GM19328 (cell line): ENCODE results near the gene MAN2A2.
"Not testable (repeated sequence)": the region's sequence is repeated elsewhere in the genome, so short reads cannot be mapped to it uniquely, and the experiment has no call there.

Experiments
- ATAC-seq: cut with Tn5 transposase; IDR thresholded peaks from one replicate; pipeline ENCODE4 v1.9.1; 2021; ENCODE audit warnings: mild to moderate bottlenecking, moderate library complexity; ENCODE audit not compliant: unreplicated experiment

MAN2A2 gene

GRCh38 chr15:90915808-90916440, 12.8 kb downstream of the MAN2A2 start:
- ATAC-seq = no peak

DNA sequence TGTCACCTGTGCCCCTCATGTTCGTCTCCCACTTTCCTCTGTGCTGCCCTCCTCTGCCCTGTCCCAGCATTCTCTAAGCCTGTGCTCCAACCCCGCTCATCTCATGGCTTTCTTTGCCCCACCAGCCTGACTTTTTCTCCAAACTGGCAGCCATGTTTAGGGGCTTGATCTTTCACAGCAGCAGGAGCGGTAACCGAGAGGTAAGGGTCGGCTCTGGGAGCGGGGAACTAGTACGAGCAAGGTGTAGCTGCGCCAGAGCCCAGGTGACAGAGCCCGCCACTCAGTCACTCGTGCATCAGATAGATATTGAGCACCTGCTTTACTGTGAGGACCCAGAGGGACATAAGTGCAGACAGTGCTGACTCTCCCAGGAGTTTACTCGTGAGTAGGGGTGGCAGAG, 13.4 kb downstream of the MAN2A2 start:
- no peak for ATAC-seq

DNA sequence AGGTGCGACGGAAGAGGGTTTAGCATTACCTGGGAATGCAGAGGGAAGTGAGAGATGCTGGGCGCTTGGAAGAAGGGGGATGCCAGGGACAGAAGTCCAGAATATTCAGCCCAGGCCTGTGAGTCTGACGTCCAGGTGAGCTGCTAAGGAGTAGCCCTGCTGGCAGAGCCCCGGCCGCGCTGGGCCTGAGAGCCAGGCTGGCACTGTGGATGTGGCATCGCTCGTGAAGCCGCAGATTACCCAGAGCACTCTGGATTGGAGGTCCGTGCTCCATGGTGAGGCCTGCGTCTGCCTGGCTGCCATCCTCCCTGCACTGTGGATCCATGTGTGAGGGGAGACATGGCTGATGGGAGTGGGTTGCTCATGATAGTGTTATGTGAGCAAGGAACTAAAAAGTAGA, 14.5 kb downstream of the MAN2A2 start:
- ATAC-seq = no peak

DNA sequence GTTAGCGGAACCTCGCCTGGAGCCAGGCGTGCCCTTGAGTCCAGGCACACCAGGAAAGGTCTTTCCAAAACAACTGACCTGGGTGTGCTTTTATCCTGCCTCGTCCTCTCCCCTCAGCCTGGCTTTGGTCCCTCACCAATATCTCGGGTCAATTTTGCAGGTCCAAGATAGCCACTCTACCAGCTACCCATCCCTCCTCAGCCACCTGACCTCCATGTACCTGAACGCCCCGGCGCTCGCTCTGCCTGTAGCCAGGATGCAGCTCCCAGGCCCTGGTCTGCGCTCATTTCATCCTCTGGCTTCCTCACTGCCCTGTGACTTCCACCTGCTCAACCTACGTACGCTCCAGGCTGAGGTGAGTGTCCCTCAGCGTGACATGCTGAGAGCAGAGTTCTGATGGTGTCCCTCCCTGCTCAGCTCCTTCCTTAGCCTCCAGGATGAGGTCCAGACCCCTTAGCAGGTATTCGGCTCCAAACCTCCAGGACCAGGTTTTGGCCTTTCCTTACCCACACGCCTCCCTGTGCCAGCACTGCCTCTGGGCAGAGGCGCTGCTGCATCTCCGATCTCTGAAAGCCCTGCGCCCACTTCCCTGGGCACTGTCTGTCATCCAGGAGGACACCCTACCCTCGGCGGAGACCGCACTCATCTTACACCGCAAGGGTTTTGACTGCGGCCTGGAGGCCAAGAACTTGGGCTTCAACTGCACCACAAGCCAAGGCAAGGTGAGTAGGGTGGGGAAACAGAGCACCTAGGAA, 15.1 kb downstream of the MAN2A2 start:
- no peak for ATAC-seq

- no peak for ATAC-seq
Observed at GRCh38 chr15:90918835-90919234, 15.7 kb downstream of the MAN2A2 start.

DNA sequence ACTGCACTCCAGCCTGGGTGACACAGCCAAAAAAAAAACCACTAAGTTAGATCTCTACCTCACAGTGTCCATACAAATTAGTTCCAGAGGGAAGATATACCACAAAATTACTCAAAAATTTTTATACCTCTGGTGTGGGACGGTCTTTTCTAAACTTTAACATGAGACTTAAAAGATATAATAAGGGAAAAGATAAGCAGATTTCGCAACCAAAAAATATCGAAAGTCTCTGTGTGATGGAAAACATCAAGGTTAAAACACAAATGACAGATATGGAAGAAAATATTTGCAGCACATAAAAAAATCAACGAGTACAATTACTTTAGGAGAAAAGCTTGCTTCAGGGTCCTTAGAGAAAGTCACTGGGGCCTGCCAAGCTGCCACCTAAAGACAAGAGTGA, 18.8 kb downstream of the MAN2A2 start:
- no peak for ATAC-seq

DNA sequence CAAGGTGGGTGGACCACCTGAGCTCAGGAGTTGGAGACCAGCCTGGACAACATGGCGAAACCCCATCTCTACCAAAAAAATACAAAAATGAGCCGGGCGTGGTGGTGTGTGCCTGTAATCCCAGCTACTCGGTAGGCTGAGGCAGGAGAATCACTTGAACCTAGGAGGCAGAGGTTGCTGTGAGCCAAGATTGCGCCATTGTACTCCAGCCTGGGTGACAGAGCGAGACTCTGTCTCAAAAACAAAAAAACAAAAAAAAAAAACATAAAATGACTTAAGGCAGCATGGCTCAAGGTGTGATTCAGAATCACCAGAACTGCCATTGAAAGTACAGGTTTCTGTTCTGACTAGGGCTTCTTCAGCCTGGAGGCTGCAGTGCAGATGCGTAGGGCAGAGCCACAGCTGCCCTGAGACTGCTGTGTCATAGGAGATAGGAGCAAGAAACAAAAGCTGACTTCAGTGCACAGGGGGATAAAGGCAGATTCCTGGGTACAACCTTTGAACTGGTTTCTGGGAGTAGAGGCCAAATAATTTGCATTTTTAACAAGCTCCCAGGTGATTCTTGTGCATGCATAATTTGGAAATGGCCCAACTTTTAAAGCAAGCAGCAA, 19.7 kb downstream of the MAN2A2 start:
- ATAC-seq = not testable (repeated sequence)

DNA sequence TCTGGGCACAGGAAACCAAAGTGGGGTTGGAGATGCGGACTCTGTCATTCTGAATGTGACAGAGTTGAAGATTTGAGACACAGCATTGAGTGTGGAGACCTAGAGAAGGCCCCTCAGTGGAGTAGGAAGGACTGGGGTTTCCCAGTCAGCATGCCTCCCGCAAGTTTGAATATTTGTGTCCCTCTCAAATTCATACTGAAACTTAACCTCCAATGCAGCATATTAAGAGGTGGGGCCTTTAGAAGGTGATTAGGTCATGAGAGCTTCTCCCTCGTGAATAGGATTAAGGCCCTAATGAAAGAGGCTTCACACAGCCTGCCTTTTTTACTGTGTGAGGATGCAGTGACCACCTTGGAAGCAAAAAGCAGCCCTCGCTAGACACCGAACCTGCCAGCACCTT, 21.3 kb downstream of the MAN2A2 start:
- ATAC-seq = peak; percentile 59

DNA sequence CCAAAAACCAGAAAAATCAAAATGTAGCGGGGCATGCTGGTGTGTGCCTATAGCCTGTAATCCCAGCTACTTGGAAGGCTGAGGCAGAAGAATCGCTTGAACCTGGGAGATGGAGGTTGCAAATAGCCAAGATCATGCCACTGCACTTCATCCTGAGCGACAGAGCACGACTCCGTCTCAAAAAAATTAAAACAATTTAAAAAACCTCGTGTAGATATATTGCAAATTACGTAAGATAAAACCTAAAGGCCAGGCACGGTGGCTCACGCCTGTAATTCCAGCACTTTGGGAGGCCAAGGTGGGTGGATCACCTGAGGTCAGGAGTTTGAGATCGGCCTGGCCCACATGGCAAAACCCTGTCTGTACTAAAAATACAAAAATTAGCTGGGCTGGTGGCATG, 23.7 kb downstream of the MAN2A2 start:
- not testable (repeated sequence) for ATAC-seq

DNA sequence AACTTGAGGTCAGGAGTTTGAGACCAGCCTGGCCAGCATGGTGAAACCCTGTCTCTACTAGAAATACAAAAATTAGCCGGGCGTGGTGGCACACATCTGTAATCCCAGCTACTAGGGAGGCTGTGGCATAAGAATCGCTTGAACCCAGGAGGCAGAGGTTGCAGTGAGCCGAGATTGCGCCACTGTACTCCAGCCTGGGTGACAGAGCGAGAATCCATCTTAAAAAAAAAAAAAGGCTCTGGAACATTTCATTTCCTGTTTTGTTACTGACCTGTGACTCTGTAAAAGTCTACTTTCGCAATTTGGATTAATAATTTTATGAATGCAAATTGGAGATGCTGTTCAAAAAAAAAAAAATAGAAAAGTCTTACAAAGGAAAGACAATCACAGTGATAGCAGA, 25.0 kb downstream of the MAN2A2 start:
- ATAC-seq = not testable (repeated sequence)

DNA sequence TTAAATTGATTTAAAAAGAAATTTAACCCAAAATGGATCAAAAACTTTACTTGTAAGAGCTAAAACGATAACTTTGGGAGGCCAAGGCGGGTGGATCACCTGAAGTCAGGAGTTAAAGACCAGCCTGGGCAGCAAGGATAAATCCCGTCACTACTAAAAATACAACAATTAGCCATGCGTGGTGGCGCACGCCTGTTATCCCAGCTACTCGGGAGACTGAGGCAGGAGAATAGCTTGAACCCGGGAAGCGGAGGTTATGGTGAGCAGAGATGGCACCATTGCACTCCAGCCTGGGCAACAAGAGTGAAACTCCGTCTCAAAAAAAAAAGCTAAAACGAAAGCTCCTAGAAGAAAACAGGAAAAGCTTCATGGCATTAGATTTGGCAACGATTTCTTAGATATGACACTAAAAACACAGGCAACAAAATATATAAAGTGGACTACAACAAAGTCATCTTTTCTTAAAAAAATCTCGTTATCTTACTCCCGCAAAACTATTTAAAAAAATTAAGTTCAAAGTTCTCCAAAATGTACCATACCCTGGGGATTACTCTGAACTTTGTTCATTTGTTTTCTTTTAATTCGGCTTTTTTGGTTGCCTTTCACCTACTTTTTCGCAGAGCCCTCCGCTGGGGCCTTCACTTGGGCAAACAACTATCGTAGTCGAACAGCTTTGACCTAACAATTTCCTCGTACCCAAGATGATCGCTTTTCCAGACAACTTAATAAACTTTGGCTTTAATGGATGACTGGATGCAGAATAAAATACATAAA, 26.3 kb downstream of the MAN2A2 start:
- no peak for ATAC-seq

DNA sequence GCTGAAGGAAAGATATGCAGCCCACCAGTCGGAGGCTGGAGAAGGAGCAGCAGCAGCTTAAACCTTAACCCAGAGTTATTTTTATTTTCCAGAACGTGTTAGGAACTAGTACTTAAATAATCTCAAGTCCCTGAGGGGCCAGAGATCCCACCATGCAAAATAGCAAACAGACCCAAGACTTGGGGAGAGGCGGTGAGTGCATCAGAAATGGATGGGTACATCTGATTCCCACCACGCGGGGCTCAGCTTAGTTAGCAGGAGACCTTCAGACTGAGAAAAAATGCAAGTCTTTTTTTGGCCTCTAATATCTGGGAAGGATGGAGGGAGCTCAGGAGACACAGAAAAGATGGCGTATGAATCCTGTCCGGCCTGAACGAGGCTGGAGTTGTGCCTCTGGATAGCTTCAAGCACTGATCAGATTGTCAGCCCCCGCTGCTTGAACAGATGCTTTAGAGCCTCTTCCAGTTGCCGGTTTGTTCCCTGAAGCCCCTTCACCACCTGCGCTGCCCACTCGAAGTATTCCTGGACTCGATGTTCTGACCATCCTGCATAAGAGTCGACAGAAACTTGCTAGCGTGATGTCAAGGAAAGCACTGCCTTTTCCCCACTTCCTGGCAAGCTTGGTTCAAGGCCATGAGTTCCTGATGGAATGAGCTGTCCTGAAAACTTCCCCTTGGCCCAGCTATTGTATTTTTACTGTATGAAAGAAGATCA, 27.9 kb downstream of the MAN2A2 start:
- ATAC-seq = no peak

DNA sequence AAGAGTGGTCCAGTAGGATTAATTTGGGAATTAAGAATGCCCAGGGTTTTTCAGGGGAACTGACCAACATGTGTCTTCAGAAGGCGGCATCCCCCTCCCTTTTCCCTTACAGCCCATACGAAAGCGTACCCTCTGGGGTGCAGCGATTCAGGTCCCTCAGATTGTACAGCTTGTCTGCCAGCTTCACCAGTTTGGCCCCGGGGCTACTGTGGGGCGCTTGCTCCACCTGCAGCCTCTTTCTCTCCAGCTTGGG, 28.4 kb downstream of the MAN2A2 start:
- ATAC-seq = no peak

DNA sequence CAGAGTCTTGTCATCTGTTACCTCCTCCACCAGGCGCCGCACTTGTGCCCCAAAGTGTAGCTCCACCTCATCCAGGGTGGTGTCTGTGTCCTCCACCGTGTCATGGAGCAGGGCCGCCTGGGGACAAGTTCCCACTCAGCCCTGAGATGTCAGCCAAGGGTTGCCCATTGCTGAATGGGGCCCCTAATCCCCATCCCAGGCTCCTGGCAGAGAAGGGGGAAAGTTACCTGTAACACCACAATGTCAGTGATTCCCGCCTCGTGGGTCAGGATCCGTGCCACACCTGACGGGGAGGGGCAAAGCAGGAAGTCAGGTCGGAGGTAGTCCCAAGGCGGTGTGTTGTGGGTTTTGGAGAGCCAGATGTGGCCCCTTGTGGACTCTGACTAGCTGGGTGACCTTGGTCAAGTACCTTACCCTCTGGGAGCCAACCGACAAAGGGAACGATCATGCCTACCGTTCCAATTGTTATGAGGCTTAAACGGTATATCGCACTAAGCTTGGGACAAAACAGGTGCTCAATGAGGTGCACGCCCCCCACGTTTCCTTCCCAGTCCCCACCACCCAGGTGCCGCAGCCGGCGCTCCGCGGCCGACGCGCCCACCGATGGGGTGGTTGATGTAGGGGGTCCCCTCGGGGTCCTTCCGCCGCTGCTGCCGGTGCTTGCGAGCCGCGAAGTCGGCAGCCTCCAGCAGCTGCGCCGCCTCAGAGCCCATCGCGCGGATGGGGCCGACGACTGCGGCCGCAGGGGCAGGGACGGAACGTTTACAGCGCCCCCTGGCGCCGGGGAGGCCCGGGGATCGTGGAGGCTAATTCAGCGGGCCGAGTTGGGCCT, 28.9 kb downstream of the MAN2A2 start, which contains the start of gene HDDC3:
Gene HDDC3, minus strand, starts transcription at position 722 of the 832 bp plus-strand sequence. Its CDS starts 9 bp downstream, at position 713.
- peak; percentile 39 for ATAC-seq

- no peak for ATAC-seq
Observed at GRCh38 chr15:90932660-90932991, 29.5 kb downstream of the MAN2A2 start.

GRCh38 chr15:90933301-90933700, 30.2 kb downstream of the MAN2A2 start:
- no peak for ATAC-seq

- no peak for ATAC-seq
Observed at GRCh38 chr15:90934256-90934948, 31.3 kb downstream of the MAN2A2 start.

- peak; percentile 62 for ATAC-seq
Observed at GRCh38 chr15:90934949-90935751, 32.0 kb downstream of the MAN2A2 start, which contains the start of gene UNC45A. Gene UNC45A, plus strand, starts transcription at chr15:90935285. Its CDS starts 40 bp downstream, at chr15:90935325.

DNA sequence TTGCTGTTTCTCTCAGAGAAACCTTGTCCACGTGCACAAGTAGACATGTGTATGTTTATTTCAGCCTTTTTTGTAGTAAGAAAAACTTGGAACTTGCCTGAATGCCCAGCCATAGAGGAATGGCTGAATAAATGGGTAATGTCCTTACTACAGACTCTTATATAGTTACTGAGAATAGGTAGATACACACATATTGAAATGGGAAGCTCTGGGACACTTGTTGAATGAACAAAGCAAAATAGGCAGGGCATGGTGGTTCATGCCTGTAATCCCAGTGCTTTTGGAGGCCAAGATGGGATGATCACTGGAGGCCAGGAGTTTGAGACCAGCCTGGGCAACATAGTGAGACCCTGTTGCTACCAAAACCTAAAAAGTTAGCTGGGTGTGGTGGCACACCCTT, 33.7 kb downstream of the MAN2A2 start:
- ATAC-seq = no peak
